Skeletal muscle tissue (tissue), 4 donors: Measurements from ENCODE around the gene PTPRN2. TPM values are rescaled to one million over a fixed set of nuclear protein-coding genes. Genes with fewer than 3 reads are reported as not detected.

Experiments used
- H3K27ac ChIP-seq: one replicate; pipeline ENCODE4 v1.7.0; 2013; ENCODE audit warnings: mild to moderate bottlenecking, low read depth, low read length, inconsistent platforms
- H3K27me3 ChIP-seq, 3 donors: one replicate each; pipeline ENCODE4 v1.7.0; 2013; ENCODE audit warnings: low read length in 3 of 3; ENCODE audit not compliant: control insufficient read depth in 3 of 3, insufficient read depth in 3 of 3
- H3K36me3 ChIP-seq, 3 donors: one replicate each; pipeline ENCODE4 v1.7.0; 2013; ENCODE audit warnings: low read length in 3 of 3; ENCODE audit not compliant: control insufficient read depth in 3 of 3, insufficient read depth in 3 of 3
- H3K4me1 ChIP-seq, 3 donors: one replicate each; pipeline ENCODE4 v1.7.0; 2013; ENCODE audit warnings: low read length in 3 of 3, mild to moderate bottlenecking in 3 of 3; ENCODE audit not compliant: control insufficient read depth in 3 of 3, insufficient read depth in 3 of 3
- H3K4me3 ChIP-seq, 3 donors: one replicate each; pipeline ENCODE4 v1.7.0; 2013; ENCODE audit warnings: low read length in 3 of 3
- H3K9ac ChIP-seq, 3 donors: one replicate each; pipeline ENCODE4 v1.7.0; 2013; ENCODE audit warnings: low read length in 3 of 3, mild to moderate bottlenecking in 3 of 3, moderate library complexity in 2 of 3, low read depth in 1 of 3
- H3K9me3 ChIP-seq, 3 donors: one replicate each; pipeline ENCODE4 v1.7.0; 2013; ENCODE audit warnings: low read length in 3 of 3; ENCODE audit not compliant: control insufficient read depth in 3 of 3
- total RNA-seq: library from RNA; depleted of rRNA; stranded (reverse); fragments of >200 nt; gene quantifications from one replicate; pipeline ENCODE4 v1.2.3, GENCODE V29; 2014
- donor health status: Osteomylitis.

Gene PTPRN2
- total RNA-seq, 1 donor from 2014 or later, result 1.6 TPM

DNA sequence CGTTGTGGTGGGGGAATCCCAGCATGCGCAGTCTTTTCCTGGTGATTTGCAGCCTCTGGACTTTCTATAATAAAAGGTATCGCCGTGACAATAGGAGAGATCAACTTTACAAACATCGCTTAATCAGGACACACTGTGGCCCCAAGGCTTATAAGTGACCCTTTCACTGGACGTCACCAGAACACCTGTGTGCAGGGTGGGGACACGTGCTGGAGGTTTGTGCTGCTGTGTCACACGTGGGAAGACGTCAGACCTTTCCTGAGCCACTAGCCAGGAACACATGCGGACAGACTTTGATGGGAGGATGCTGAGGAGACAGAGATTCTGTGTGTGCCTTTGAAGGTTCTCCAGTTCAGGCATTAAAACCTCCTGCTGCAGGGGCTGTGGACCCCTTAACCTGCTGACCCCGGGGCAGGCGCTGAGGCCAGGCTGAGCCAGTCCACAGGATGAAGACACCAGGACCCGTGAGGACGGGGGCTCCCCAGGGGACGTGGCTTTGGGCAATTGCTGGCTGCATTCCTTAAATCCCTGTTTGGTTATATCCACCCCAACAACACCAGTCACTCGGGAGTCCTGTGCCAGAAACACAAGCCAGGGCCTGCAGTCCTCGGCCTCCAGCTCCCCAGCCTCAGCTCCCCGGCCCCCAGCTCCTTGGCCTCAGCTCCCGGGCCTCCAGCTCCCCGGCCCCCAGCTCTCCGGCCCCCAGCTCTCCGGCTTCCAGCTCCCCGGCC is 183.4 kb downstream of the PTPRN2 start:
- Histone ChIP-seq H3K27me3 (peaks cover 0 to 12% (median 0%) of the 10 kb centered on the region in 3 donors), H3K9me3 (peaks cover 0 to 3% (median 0%) of the 10 kb centered on the region in 3 donors), H3K4me3 (no peak overlapping the region), H3K27ac (no peak overlapping the region), H3K4me1 (no peaks in the 10 kb centered on the region), H3K36me3 (no peaks in the 10 kb centered on the region), H3K9ac (no peak overlapping the region)

- Histone ChIP-seq H3K9me3 (peaks cover 0 to 3% (median 0%) of the 10 kb centered on the region in 3 donors), H3K4me1 (no peaks in the 10 kb centered on the region), H3K4me3 (no peak overlapping the region), H3K27ac (no peak overlapping the region), H3K9ac (no peak overlapping the region), H3K27me3 (peaks cover 0 to 11% (median 0%) of the 10 kb centered on the region in 3 donors), H3K36me3 (no peaks in the 10 kb centered on the region)
Measured at GRCh38 chr7:158403013-158403821, 184.4 kb downstream of the PTPRN2 start.

DNA sequence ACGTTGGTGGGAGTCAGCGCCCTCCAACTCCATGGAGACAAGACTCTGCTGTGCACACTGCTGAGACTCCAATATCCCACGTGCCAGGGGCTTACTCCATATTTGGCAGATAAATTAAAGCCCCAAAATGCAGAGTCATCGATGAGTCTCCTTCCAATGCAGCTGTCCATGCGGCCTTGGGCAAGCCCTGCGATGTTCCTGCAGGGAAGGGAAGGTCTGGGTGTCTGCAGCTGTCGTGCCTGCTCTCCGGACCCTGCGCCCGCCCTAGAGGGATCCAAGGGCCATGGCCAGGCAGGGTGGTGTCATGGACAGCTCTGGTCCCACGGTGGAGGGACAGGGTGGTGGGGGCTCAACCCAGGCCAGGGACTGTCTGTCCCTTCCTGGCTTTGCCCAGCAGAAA is 185.2 kb downstream of the PTPRN2 start:
- Histone ChIP-seq H3K9ac (no peak overlapping the region), H3K27me3 (peaks cover 0 to 11% (median 0%) of the 10 kb centered on the region in 3 donors), H3K4me1 (no peaks in the 10 kb centered on the region), H3K27ac (no peak overlapping the region), H3K36me3 (no peaks in the 10 kb centered on the region), H3K4me3 (no peak overlapping the region), H3K9me3 (peaks cover 0 to 3% (median 0%) of the 10 kb centered on the region in 3 donors)

DNA sequence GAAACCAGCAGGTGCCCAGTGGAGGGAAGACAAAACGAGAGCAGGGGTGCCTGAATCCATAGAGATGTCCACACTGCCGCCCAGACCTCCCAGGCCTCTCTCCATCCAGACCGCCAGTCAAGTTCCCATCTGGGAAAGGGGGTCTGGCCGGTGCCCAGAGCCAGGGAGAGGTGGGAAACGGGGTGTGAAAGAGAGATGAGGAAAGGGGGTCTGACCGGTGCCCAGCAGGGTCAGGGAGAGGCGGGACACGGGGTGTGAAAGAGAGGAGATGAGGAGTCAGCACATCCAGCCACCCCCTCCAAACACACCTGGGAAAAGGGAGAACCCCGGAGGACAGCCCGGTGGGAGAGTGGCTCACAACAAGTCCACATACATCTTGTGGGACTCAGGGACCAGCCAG is 185.8 kb downstream of the PTPRN2 start:
- no peak overlapping the region for H3K9ac ChIP-seq
- H3K27me3 ChIP-seq, result peaks cover 0 to 11% (median 0%) of the 10 kb centered on the region in 3 donors
- no peaks in the 10 kb centered on the region for H3K36me3 ChIP-seq
- no peak overlapping the region for H3K4me3 ChIP-seq
- H3K27ac ChIP-seq, result no peak overlapping the region
- H3K9me3 ChIP-seq, result peaks cover 0 to 3% (median 0%) of the 10 kb centered on the region in 3 donors
- H3K4me1 ChIP-seq, result no peaks in the 10 kb centered on the region

DNA sequence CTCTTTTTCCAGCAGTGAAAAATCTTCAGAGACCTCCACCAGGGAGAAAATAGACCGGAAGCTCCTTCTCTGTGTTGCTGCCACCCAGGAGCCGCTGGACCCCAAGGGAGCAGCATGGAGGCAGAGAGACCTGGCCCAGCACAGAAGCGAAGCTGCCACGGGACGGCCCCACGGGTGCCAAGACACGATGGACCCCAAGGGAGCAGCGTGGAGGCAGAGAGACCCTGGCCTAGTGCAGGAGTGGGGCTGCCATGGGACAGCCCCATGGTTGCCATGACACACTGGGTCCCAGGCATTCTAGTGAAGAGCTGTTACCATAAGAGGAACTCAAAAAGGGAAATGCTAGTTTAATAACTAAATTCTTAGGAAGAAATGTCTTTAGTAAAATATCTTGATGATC is 186.3 kb downstream of the PTPRN2 start:
- Histone ChIP-seq H3K36me3 (no peaks in the 10 kb centered on the region), H3K27me3 (peaks cover 0 to 11% (median 0%) of the 10 kb centered on the region in 3 donors), H3K9me3 (peaks cover 0 to 3% (median 0%) of the 10 kb centered on the region in 3 donors), H3K4me3 (no peak overlapping the region), H3K9ac (no peak overlapping the region), H3K4me1 (no peaks in the 10 kb centered on the region), H3K27ac (no peak overlapping the region)

- H3K9ac ChIP-seq, result no peak overlapping the region
- H3K36me3 ChIP-seq, result no peaks in the 10 kb centered on the region
- peaks cover 0 to 3% (median 0%) of the 10 kb centered on the region in 3 donors for H3K9me3 ChIP-seq
- no peak overlapping the region for H3K27ac ChIP-seq
- H3K4me3 ChIP-seq, result no peak overlapping the region
- H3K27me3 ChIP-seq, result peaks cover 0 to 11% (median 0%) of the 10 kb centered on the region in 3 donors
- no peaks in the 10 kb centered on the region for H3K4me1 ChIP-seq
Measured at GRCh38 chr7:158400601-158401225, 186.9 kb downstream of the PTPRN2 start.

GRCh38 chr7:158399762-158400161 is 187.9 kb downstream of the PTPRN2 start:
- Histone ChIP-seq H3K9ac (no peak overlapping the region), H3K4me3 (no peak overlapping the region), H3K27me3 (peaks cover 0 to 11% (median 0%) of the 10 kb centered on the region in 3 donors), H3K4me1 (no peaks in the 10 kb centered on the region), H3K9me3 (peaks cover 0 to 3% (median 0%) of the 10 kb centered on the region in 3 donors), H3K36me3 (no peaks in the 10 kb centered on the region), H3K27ac (no peak overlapping the region)

GRCh38 chr7:158398750-158399149 is 188.9 kb downstream of the PTPRN2 start:
- Histone ChIP-seq H3K4me1 (no peaks in the 10 kb centered on the region), H3K36me3 (no peaks in the 10 kb centered on the region), H3K27ac (no peak overlapping the region), H3K27me3 (peaks cover 0 to 7% (median 6%) of the 10 kb centered on the region in 3 donors), H3K4me3 (no peak overlapping the region), H3K9ac (no peak overlapping the region), H3K9me3 (peaks cover 0 to 3% (median 0%) of the 10 kb centered on the region in 3 donors)

DNA sequence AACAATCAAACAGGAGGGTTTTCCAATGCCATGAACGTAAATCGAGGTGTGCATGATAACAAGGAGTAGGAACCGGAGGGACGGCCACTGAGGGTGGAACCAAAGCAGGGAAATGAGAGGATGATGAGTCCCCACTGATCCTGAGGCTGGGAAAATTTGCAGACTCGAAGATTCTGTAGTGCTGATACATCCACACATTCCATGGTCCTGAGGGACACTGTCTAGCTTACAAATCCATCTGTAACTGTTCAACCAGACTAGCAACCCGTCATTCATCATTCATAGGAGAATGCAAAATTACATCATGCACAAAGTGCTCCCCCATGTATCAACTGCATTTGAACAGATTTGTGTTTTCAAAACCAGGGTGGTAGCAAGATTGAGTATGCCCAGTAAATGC is 189.7 kb downstream of the PTPRN2 start:
- no peaks in the 10 kb centered on the region for H3K36me3 ChIP-seq
- no peak overlapping the region for H3K4me3 ChIP-seq
- no peak overlapping the region for H3K9ac ChIP-seq
- H3K4me1 ChIP-seq, result no peaks in the 10 kb centered on the region
- no peak overlapping the region for H3K27ac ChIP-seq
- peaks cover 0 to 6% (median 3%) of the 10 kb centered on the region in 3 donors for H3K27me3 ChIP-seq
- peaks cover 0 to 3% (median 0%) of the 10 kb centered on the region in 3 donors for H3K9me3 ChIP-seq
